Neutrophil (primary cell): ENCODE results near the gene UBASH3B.

ENCODE experiments used
- H3K27ac ChIP-seq: fragments of 200-600 bp; sonication (generic); 2 replicates; pipeline ENCODE4 v1.5.1; 2016; ENCODE audit warnings: mild to moderate bottlenecking, moderate library complexity
- H3K27me3 ChIP-seq: fragments of 200-600 bp; sonication (generic); 2 replicates; pipeline ENCODE4 v1.6.0; 2016; ENCODE audit warnings: mild to moderate bottlenecking
- H3K36me3 ChIP-seq: fragments of 200-600 bp; sonication (generic); 2 replicates; pipeline ENCODE4 v1.5.1; 2017
- H3K4me1 ChIP-seq, 2 experiments: fragments of 200-600 bp in 1 of 2; sonication (generic) in 1 of 2; 1 replicate in 1 of 2; 2 replicates in 1 of 2; pipeline versions ENCODE4 v1.5.1 to v1.6.1; 2013 to 2016; ENCODE audit warnings: low read depth in 1 of 2, low read length in 1 of 2, mild to moderate bottlenecking in 1 of 2, moderate library complexity in 1 of 2; ENCODE audit not compliant: control insufficient read depth in 1 of 2, insufficient read depth in 1 of 2
- H3K4me3 ChIP-seq, 2 experiments: fragments of 200-600 bp in 1 of 2; sonication (generic) in 1 of 2; 1 replicate in 1 of 2; 2 replicates in 1 of 2; pipeline ENCODE4 v1.5.1; 2013 to 2016; ENCODE audit warnings: low read depth in 1 of 2, low read length in 1 of 2, mild to moderate bottlenecking in 1 of 2, moderate library complexity in 1 of 2
- H3K9me3 ChIP-seq: fragments of 200-600 bp; sonication (generic); 2 replicates; pipeline ENCODE4 v1.5.1; 2016
- CTCF ChIP-seq: fragments of 200-600 bp; sonication (generic); IDR thresholded peaks from 2 replicates; pipeline ENCODE4 v1.5.1; 2016; ENCODE audit warnings: antibody characterized with exemption

Gene UBASH3B

DNA sequence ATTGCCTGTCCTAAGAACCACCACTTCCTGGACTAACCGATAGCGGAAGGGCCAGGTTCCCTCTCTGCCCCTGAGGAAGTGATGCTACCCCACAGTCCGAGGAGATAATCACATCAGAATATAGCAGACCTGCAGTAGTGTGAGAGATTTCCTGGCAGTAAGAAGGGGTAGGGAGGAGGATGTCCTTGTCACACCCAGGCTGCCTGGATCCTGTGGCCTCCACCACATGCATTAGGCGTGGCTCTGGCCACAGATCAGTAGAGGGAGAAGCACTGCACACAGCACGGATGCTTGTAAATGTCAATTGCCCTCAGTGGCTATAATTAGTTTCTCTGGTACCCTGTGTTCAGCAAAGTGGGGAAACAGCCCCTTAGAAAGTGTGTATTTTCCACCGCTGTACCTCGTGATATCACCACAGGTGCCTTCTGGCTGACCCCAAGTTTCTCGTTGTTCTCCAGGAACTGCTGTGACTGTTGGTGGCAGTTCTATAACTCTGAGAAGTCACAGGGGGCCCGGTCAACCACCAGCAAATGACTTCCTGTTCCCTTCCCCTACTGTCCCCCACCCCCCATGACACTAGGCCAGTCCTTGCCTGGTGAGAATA lies 61.8 kb downstream of the UBASH3B start:
- Histone ChIP-seq H3K36me3 (no peaks in the 10 kb centered on the region), H3K27ac (peak overlapping the region; percentile 97)

DNA sequence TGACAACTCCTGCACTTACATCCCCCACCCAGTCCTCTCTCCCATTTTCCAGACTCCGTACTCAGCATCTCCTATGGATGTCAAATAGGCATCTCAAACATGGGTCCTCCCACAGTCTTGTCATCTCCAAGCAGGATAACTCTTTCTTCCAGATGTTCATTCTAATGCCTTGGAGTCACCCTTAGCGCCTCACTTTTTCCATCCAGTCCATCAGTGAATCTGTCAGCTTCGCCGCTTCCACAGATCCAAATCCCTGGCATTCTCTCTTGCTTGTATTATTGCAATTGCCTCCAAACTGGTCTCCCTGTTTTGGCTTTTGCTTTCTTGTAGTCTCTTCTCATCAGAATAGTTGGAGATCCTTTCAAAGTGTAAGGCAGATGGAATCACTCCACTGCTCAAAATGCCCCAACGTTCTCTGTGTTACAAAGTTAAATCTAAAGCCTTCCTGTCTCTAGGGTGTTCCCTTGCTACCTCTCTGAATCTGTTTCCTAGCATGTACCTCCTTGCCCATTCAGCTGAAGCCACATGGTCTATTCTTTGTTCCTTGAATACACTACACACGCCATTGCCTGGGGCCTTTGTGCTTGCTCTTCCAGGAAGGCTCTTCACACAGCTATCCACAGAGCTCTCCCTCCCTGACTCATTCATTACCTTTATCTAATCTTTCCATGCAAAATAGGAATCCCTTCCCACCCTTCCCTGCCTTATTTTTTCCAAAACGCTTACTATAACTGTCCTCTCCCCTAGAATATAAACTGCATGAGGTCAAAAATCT lies 64.8 kb downstream of the UBASH3B start:
- Histone ChIP-seq H3K4me1 (peaks cover 31 to 32% of the 10 kb centered on the region in 2 experiments), H3K36me3 (no peaks in the 10 kb centered on the region), H3K4me3 (no peak overlapping the region), H3K9me3 (no peaks in the 10 kb centered on the region), H3K27me3 (no peaks in the 10 kb centered on the region), H3K27ac (no peak overlapping the region)
- TF ChIP-seq CTCF = no peak

More for the DNA sequence above, 61.8 kb downstream of the UBASH3B start:
- H3K27me3 ChIP-seq = no peaks in the 10 kb centered on the region
- H3K4me3 ChIP-seq = peak overlapping the region; percentile 3 to 23
- H3K4me1 ChIP-seq = peaks cover 55% of the 10 kb centered on the region in 2 experiments
- peak; percentile 25 for TF ChIP-seq CTCF
- H3K9me3 ChIP-seq = no peaks in the 10 kb centered on the region

GRCh38 chr11:122721201-122721963 lies 65.9 kb downstream of the UBASH3B start:
- Histone ChIP-seq H3K27ac (no peak overlapping the region), H3K4me3 (no peak overlapping the region), H3K4me1 (peaks cover 21% of the 10 kb centered on the region in 2 experiments), H3K27me3 (no peaks in the 10 kb centered on the region), H3K9me3 (no peaks in the 10 kb centered on the region), H3K36me3 (no peaks in the 10 kb centered on the region)
- no peak for TF ChIP-seq CTCF

DNA sequence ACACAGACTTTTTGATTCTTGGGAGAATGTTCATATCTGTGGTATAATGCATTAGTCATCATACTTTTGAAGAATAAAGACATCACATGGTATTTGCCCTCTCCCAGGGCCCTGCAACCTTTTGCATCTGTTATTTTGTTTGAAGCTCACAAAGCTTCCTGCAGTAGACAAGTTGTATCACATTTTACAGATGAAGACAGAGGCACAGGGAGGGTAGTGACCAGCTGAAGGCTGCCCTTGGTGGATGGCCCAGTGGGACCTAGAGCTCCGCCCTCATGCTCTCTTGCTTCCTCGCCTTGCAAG lies 66.4 kb downstream of the UBASH3B start:
- no peak for TF ChIP-seq CTCF
- no peak overlapping the region for H3K27ac ChIP-seq
- peaks cover 19 to 21% of the 10 kb centered on the region in 2 experiments for H3K4me1 ChIP-seq

GRCh38 chr11:122723106-122723505 lies 67.6 kb downstream of the UBASH3B start:
- H3K27me3 ChIP-seq = no peaks in the 10 kb centered on the region
- H3K9me3 ChIP-seq = no peaks in the 10 kb centered on the region
- peaks cover 12 to 17% of the 10 kb centered on the region in 2 experiments for H3K4me1 ChIP-seq
- no peak overlapping the region for H3K4me3 ChIP-seq
- TF ChIP-seq CTCF = no peak
- H3K27ac ChIP-seq = no peak overlapping the region
- no peaks in the 10 kb centered on the region for H3K36me3 ChIP-seq

More for the DNA sequence above, 66.4 kb downstream of the UBASH3B start:
- H3K9me3 ChIP-seq = no peaks in the 10 kb centered on the region
- H3K36me3 ChIP-seq = no peaks in the 10 kb centered on the region
- H3K4me3 ChIP-seq = no peak overlapping the region
- H3K27me3 ChIP-seq = no peaks in the 10 kb centered on the region
